GM18909 (cell line): ENCODE measurements around the gene WDR5.

Experiments used
- ATAC-seq: cut with Tn5 transposase; IDR thresholded peaks from one replicate; pipeline ENCODE4 v1.9.1; 2021; ENCODE audit warnings: mild to moderate bottlenecking; ENCODE audit not compliant: unreplicated experiment, poor library complexity

WDR5 gene

GRCh38 chr9:134204991-134205578 is 69.2 kb downstream of the WDR5 start:
- ATAC-seq: no peak

- no peak for ATAC-seq
Observed at GRCh38 chr9:134205672-134206310, 69.9 kb downstream of the WDR5 start.

GRCh38 chr9:134206311-134207300 is 70.7 kb downstream of the WDR5 start:
- ATAC-seq: no peak

- ATAC-seq: no peak
Observed at GRCh38 chr9:134208310-134208841, 72.5 kb downstream of the WDR5 start.

GRCh38 chr9:134208981-134209725 is 73.3 kb downstream of the WDR5 start:
- ATAC-seq: no peak
